Measurements from ENCODE around the gene TCF7.

GRCh38 chr5:134095887-134096589, 18.4 kb upstream of the TCF7 start:
- TF ChIP-seq SIN3A (IDR thresholded peaks at IDR 0.05; ENCODE audit: borderline replicate concordance, low read depth, low read length) (no peak), POLR2A (IDR thresholded peaks at IDR 0.05; ENCODE audit: insufficient read depth in 1 of 2, low read depth in 2 of 2, low read length in 2 of 2) (no peak), CTCF (CRISPR knock-in tag; IDR thresholded peaks at IDR 0.05) (no peak)

All from HepG2 (cell line).